ENCODE measurements around the gene RASL10B.
"Not testable (repeated sequence)": the region's sequence is repeated elsewhere in the genome, so short reads cannot be mapped to it uniquely, and the experiment has no call there.

Gene RASL10B, protein sequence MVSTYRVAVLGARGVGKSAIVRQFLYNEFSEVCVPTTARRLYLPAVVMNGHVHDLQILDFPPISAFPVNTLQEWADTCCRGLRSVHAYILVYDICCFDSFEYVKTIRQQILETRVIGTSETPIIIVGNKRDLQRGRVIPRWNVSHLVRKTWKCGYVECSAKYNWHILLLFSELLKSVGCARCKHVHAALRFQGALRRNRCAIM

DNA sequence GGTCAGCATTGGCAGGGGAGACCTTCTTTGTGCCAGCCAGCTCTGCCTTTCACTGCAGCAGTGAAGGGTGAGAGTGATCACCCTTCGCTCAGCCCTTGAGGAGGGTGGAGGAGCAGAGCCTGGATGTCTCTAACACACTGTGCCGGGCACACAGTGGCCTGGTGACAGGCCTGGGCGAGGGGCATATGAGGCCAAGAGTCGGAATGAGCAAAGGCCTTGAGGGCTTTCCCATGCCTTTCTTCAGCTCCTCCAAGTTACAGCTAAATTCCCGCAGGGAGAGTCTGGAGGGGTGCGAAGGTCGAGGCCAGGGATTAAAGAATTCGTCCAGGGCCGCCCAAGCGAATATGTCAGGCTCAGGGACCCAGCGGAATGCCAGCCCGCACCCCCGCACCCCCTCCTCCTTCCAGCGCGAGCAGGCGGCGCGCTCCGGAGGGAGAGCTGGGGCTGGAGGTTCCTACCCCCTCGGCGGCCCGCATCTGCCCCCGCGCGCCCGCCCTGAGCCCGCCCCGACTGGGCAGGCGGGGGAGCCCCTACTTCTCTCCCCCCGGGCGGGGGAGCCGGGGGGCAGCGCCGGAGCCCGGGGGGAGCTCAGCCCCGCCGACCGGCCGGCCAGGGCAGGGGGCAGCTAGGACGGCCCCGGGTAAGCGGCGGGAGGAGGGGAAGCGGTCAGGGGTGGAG is at the start of gene RASL10B:
TSS of gene RASL10B (plus strand) at position 401 of the 678 bp plus-strand sequence. CDS start 3,546 bp downstream, outside the sequence.
- DNase-seq: peak; percentile 65

DNA sequence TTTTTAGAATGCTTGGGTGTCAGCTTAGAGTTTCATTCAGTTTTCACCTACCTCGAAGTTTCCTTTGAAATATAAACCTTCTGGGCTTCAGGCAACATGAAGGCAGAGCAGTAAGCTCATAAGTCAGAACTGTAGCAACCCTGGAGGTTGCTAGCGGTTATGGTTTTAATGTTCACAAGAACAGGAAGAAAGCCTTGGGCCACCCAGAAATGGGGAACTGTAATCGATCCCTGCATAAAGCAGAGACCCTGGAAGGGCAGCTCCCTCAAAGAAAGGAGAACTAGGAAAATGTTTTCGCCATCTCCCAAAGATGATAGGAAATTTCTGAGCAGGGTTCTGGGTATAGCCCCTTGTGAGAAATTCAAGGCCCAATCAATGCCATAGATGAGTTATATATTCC is 47.8 kb upstream of the RASL10B start:
- DNase-seq: no peak

DNA sequence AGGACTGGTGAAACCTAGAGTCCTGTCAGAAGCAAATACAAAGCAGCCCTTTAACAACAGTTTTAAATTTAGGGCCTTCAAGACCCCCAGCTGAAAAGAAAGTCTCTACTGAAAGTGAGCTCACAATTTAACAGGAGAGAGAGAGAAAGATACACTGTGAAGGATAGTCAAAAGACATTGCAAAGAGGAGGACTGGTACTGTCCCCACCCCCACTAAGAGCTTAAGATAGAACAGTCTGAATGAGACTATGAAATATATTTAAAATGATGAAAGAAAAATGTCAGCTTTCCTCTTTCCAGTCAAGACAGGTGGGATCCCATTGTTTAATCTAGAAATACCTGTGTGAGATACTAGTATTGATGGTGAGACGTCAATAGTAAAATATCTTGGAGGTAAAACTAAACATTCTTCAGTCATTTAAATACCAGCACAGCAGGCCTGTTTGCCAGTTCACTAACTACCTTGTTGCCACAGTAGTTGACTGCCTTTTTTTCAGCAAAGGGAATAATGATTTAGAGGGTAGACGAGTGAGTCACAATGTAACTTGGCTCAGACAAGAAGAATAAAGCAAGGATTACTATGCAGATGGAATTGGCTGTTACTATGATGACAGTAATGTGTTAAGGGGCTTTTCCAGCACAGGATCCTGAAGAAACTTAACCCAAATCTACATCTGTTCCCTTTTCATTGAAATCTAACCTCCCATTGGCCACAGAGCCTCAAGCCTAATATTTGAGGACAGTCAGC is 47.2 kb upstream of the RASL10B start:
- no peak for DNase-seq

DNA sequence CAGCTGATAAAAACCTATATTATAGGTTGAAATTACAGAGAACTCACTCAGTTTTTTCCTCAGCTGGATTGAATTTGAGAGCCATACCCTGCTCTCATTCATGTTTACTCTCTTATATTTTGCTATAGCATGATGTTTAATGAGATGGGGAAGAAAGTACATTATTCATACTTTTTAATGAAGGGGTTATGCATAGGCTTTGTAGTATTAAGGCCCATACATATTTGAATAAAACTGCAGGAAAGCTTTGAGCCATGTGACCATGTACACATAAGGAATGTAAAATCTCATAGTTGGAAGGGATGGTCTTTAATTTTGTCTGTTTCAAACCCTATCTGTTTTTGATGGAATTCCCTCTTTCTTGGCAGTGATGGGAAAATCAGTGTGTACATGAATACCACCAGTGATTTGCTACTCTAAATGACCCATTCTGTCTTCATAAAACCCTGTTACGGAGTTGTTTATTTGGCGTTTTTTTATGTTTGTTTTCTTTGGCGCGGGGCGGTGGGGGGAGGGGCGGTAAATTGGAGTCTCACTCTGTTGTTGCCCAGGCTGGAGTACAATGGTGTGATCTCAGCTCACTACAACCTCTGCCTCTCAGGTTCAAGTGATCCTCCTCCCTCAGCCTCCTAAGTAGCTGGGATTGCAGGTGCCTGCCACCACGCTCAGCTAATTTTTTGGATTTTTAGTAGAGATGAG is 38.8 kb upstream of the RASL10B start:
- DNase-seq: no peak

DNA sequence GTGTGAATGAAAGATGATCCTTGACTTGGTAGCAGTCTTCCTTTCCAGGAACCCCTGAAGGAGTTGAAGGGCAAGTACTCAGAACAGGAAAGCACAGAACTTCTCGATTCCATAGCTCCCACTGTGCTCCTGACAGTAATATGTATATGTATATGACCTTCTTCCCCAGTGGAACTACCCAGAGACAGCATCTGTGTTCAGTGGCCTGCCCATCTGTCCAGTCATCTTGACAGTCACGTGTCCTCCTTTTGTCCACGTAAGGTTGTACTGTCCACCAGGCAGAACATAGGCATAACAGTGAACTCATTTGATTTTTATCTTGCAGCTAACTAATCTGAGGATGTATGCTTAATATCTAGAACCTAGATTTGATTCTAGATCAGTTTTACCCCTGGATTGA is 37.8 kb upstream of the RASL10B start:
- DNase-seq: no peak

DNA sequence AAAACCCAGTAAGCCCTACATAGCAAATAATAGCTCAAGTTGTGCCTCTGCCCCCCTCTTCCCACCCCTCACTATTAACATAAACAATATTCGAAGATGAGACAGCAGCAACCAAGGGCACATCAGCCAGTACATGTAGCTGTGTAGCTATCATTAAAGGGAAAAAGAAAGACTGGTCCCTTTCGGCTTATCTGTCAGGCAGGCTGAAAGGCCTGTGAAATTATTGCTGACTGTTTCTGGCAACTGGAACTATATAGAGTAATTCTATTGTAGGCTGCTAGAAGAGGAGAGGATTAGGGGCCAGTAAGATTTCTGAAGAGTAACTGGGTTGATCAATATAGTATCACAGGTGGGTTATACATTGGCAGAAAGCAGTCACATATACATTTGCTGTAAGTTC is 36.5 kb upstream of the RASL10B start:
- DNase-seq: no peak

DNA sequence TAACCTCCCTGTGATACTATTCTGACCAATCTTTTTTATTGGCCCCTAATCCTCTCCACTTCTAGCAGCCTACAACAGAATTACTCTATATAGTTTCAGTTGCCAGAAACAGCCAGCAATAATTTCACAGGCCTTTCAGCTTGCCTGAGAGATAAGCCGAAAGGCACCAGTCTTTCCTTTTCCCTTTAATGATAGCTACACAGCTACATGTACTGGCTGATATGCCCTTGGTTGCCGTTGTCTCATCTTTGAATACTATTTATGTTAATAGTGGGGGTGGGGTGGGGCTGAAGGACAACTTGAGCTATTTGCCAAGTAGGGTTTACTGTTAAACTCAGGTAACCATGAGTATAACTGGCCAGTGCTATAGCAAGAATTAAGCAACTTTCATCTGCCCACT is 35.8 kb upstream of the RASL10B start:
- DNase-seq: no peak

DNA sequence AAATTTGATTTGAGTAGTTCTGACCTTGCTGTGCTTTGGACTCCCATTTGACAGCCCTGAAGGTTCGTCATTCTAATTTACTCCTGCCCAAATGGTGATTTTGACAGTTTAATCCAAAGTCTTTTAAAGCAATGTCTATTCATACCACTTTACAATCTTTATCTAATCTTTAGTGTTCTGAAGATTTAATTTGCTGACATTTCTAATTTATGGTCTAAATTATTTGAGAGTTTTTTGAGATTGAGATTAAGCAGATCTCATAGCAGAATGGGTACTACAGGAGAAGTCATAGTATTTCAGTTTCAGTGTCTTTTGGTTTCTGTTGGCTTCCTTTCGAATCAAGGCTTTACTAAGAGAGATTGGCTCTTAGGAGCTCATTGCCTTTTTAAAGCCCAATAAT is 32.6 kb upstream of the RASL10B start:
- DNase-seq: no peak

DNA sequence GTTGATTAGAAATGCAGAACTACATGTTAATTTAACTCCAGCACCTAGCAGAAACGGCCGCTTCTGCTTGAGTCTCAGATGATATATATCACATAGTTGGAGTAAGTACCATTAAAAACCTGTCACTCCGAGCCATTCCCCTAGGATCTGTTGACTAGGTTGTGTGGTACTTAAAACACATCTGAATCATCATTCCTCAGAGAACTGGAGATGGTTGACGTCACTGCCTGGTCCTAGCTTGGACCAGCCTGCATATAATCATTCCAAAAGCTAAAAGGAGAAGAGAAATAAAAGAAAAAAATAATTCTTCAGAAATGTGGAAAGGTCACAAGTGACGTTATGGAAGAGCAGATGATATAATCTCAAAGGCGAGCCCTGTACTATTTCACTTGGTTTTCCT is 31.3 kb upstream of the RASL10B start:
- no peak for DNase-seq

DNA sequence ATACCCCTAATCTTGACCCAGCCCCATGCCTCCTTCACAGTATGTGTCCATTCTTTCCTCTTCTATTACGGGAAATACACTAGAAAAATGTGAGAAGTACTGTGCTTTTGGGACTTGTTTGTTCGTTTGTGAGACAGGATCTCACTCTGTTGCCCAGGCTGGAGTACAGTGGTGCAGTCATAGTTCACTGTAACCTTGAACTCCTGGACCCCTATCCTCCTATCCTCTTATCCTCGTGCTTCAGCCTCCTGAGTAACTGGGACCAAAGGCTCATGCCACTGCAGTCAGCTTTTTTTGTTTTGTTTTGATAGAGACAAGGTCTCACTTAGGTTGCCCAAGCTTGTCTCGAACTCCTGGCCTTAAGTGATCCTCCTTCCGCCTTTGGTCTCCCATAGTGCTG is 29.9 kb upstream of the RASL10B start:
- no peak for DNase-seq

DNA sequence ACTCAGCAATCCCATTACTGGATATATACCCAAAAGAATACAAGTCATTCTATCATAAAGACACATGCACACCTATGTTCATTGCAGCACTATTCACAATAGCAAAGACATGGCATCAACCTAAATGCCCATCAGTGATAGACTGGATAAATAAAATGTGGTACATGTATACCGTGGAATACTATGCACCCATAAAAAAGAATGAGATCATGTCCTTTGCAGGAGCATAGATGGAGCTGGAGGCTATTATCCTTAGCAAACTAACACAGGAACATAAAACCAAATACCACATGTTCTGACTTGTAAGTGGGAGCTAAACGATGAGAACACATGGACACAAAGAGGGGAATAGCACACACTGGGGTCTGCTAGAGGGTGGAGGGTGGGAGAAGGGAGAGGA is 28.1 kb upstream of the RASL10B start:
- not testable (repeated sequence) for DNase-seq

DNA sequence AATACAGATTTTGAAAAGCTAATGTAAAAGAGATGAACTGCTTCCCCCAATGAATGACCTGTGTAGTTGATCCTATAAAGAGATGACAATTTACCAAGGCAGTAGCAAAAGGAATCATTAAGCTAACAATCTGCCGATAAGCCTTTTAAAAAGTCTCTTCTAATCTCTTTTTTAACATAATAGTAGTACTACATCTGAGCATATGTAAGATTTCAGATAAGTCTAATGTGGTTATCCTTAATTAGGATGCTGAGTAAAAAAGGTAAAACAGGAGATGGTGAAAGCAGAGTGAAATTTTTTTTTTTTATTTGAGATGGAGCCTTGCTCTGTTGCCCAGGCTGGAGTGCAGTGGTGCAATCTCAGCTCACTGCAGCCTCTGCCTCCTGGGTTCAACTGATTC is 26.2 kb upstream of the RASL10B start:
- no peak for DNase-seq

DNA sequence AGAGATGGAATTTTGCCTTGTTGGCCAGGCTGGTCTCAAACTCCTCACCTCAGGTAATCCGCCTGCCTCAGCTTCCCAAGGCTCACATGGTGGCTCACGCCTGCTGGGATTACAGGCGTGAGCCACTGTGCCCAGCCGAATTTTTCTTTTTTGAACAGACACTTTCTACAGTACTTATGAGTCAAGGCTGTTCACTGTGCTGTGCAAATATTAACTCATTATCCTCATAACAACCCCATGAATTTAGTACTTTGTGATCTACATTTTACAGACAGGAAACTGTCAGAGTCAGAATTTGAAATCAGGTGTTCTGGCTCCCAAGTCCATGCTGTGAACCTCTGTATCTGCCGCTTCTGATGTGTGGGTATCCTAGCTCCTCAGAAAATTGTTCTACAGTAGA is 25.7 kb upstream of the RASL10B start:
- DNase-seq: no peak

DNA sequence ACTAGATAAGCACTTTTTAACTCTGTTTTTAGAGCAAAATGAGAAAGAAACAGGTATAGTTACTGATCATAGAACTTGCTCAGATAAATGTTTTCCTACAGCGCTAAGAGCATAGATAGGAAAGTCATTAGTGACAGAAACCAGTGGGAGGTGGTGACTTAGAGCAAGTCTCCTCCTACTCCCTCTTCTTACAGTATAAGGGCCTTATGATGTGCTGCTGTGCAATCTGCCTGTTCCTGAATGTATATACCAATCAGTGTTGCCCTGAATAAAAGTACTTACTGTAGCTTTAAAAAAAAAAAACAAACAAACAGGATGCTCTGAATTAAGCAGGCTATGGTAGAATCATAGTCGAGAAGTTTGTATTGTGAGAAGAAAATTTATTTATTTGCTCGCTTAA is 23.3 kb upstream of the RASL10B start:
- no peak for DNase-seq

DNA sequence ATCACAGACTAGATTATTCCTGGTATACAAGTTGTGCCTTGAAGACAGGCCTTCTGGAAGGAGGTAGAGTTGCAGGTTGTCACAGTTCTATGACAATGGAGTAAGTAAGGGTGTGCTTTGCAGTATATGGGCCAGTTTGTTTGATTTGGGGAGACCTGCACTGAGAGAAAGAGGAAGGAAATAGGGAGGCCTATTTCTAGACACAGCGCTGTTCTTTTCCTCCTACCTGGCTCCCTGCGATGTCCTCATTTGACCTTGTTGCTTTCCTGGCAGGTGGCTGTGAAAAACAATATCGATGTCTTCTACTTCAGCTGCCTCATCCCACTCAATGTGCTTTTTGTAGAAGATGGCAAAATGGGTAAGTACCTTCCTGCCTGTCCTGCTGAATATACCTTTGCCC is 22.5 kb upstream of the RASL10B start:
- no peak for DNase-seq

DNA sequence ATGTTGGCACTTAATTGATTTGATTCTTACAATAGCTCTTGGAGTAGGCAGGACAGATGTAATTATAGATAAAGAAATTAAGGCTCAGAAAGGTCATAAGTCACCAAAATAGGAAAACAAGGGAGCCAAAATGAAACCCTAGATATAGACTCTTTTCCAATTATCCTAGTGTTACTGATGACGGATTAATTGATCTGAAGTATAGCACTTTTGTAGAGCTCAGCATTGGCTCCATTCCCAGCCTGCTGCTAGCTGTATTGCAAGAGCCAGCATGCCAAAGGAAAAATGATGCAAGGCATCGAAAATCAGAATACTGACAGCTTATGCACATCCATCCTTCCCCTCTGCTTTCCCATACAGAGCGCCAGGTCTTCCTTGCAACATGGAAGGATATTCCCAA is 21.6 kb upstream of the RASL10B start:
- DNase-seq: no peak

DNA sequence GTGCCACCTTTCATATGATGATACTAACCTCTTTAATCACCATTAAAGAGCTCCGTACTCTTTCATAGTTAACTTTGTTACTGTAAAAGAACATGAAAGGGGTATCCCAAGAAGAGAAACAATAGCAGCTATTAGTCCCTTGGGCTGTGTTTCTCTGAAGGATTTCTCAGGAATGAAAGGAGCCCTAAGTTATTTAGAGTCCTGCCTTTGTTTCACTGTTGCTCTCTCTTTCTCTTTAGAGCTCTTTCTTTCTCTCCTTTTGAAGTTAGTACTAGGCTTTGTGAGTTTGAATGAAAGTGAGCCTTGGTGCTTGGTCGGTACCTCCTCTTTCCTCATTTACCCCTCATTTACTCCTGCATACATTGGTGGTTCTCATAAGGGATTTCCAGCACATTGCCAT is 20.5 kb upstream of the RASL10B start:
- no peak for DNase-seq

DNA sequence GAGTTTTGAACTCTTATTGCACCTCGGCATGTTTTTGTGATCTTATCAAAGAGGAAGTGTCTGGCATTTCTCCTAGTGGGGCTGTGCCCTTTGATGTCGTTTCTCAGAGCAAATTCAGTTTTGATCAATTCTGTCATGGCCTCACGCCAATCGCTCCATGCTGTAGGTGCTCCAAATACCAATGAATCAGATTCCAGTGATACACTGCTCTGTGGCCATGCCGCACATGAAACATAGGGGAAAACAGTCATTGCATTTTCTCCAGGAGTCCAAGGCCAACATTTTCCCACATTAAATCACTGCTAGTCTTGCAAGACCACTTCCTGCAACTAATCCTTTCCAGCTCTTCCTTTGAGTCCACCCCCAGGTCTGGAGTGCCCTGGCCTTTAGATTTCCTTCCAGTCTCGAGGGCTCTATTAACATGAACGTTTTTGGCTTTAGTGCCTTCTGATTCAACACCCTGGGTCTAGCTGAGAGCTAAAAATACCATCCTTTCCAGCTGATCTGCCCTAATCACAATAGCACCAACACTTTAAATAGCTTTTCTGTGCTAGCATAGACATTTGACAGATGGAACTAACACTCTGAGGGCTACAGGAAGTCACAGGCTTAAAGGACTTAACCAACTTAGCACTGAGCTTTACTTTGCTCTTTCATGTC is 18.2 kb upstream of the RASL10B start:
- DNase-seq: no peak

DNA sequence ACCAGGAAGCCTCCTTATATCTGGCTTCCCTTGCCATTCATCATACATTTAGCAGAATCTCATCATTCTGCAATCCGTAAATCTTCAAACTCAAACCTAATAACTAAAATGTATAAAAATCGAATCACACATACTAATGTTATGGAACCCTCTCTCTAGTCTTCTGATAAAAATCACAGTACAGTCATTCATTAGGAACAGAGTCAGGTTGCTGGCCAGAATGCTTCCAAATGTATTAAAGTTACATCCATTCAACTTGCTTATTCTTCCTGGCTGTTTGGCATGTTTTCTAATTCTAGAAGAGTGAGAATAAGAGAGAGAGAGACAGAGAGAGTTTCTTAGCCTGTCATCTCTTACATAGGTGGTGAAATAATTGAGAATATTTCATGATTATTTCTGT is 16.5 kb upstream of the RASL10B start:
- DNase-seq: no peak

DNA sequence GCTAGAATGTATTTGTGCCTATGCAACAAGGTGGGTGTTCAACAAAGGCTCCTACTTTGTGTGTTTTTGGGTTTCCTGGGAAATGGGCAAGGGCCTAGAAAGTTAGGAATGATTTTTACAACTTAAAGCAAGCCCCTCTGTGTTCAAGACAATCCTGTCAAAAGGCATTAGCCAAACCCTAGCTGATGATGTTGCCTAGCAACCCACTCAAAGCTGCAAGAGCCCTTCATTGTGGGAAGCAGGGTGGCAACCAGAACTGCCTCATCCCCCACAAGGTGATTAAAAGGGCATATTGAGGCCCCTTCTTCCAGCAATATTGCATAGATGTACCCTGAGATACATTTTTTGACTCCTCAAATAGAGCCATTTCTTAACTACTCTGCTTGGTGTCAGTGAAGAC is 16.0 kb upstream of the RASL10B start:
- DNase-seq: no peak

DNA sequence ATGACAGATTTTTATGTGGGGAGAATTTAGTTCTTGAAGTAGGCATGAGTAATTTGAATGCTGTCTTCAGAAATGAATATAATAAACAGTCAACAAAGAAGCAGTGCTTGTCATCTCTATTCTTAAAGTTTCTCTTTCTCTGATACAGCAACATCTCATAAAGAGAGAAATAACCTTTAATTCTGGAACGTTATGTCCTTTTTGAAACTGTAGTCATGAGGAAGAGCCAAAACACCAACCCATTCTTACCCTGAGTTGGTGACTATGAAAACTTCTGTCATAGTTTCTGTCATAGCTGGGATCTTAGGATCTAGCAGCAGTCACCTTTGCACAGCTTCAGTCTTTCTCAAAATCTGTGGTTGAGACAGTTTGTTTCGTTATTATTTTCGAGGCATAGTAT is 15.3 kb upstream of the RASL10B start:
- DNase-seq: no peak

DNA sequence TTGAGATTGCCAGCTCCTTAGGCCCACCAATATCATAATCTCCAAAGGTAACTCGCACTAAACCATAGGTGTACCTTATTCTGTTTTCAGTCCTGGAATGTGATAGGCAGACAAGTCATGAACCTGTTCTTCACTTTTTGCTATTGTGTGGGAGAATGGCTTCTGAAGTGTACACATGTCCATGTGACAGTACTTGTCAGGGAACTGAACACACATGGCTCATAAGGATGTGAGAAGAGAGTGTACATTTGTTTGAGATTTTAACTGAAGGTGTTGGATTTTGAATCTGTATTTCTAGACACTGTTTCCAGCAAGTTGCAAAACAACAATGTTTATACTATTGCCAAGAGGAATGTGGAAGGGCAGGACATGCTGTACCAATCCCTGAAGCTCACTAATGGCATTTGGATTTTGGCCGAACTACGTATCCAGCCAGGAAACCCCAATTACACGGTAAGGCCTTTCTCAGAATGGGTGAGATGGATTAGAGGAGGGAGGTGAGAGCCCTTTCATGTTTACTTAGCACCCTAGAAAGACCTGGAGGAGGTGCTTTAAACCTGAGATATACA is 14.5 kb upstream of the RASL10B start:
- no peak for DNase-seq

DNA sequence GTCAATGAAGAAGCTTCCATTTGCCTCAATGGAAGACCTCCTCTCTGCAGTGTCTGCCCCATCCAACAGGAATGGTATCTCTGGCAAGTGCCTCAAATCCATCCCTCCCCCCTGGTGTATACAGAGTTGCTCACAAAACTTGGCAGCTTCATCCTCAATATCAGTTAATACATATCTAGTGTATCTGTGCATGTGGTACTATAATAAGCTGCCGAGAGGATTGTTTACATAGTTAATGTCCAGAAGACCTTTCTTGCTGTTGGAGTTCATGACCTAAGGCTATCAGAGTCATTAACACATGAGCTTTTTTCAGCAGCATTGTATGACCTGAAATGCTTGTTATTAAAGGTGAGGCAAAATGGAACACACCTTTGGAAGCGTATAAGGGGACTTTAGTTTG is 14.0 kb upstream of the RASL10B start:
- no peak for DNase-seq

Measured in stimulated activated CD4-positive, alpha-beta T cell treated with anti-CD3 and anti-CD28 coated beads, Interleukin-4, amount 100 ng/mL, for 1 hour (primary cell).